GM23338 (cell line): ENCODE measurements around the gene KRTAP5-3. TPM values are rescaled to one million over a fixed set of nuclear protein-coding genes. Genes with fewer than 3 reads are reported as not detected.

Experiments
- ATAC-seq: fragments of 200-7000 bp; cut with Tn5 transposase; 3 replicates; pipeline ENCODE4 v1.9.1; 2020
- DNase-seq: peaks from one replicate; pipeline ENCODE4 v3.0.0-alpha.2; 2015; ENCODE audit warnings: low spot score
- H2AFZ ChIP-seq: fragments of 200-600 bp; sonication (generic); 2 replicates; pipeline ENCODE4 v1.8.0; 2016; ENCODE audit warnings: antibody characterized with exemption, mild to moderate bottlenecking, moderate library complexity
- H3F3A ChIP-seq: fragments of 200-600 bp; sonication (generic); replicated peaks from 2 replicates; pipeline ENCODE4 v1.8.0; 2017; ENCODE audit warnings: antibody characterized with exemption, mixed run types, low read depth
- H3K27ac ChIP-seq: fragments of 200-600 bp; sonication (generic); 2 replicates; pipeline ENCODE4 v1.6.1; 2016; ENCODE audit warnings: low read depth
- H3K27me3 ChIP-seq: fragments of 200-600 bp; sonication (generic); 2 replicates; pipeline ENCODE4 v1.8.0; 2016; ENCODE audit warnings: mild to moderate bottlenecking, mixed run types, moderate library complexity; ENCODE audit not compliant: insufficient read depth
- H3K36me3 ChIP-seq: fragments of 200-600 bp; sonication (generic); 2 replicates; pipeline ENCODE4 v1.8.0; 2016; ENCODE audit warnings: mild to moderate bottlenecking; ENCODE audit not compliant: insufficient read depth
- H3K4me1 ChIP-seq: fragments of 200-600 bp; sonication (generic); 2 replicates; pipeline ENCODE4 v1.8.0; 2016; ENCODE audit warnings: mild to moderate bottlenecking, moderate library complexity; ENCODE audit not compliant: insufficient read depth
- H3K4me2 ChIP-seq: fragments of 200-600 bp; sonication (generic); 2 replicates; pipeline ENCODE4 v1.7.1; 2017; ENCODE audit warnings: mixed run types
- H3K4me3 ChIP-seq: fragments of 200-600 bp; sonication (generic); 2 replicates; pipeline ENCODE4 v1.6.1; 2016; ENCODE audit warnings: mixed run types
- H3K79me2 ChIP-seq: fragments of 200-600 bp; sonication (generic); replicated peaks from 2 replicates; pipeline ENCODE4 v1.8.0; 2017; ENCODE audit warnings: mild to moderate bottlenecking; ENCODE audit not compliant: insufficient read depth
- H3K9me2 ChIP-seq: fragments of 200-600 bp; sonication (generic); 2 replicates; pipeline ENCODE4 v1.8.0; 2017; ENCODE audit not compliant: insufficient read depth
- H4K20me1 ChIP-seq: fragments of 200-600 bp; sonication (generic); replicated peaks from 2 replicates; pipeline ENCODE4 v1.8.0; 2017; ENCODE audit warnings: mild to moderate bottlenecking; ENCODE audit not compliant: insufficient read depth
- H3K27ac Mint-ChIP-seq: 2 replicates; pipeline ENCODE4 v1.8.0; 2020; ENCODE audit warnings: inconsistent platforms, mild to moderate bottlenecking, moderate library complexity, mixed read lengths
- H3K27me3 Mint-ChIP-seq: 3 replicates; pipeline ENCODE4 v1.8.0; 2022; ENCODE audit warnings: low read depth, mild to moderate bottlenecking, moderate library complexity, mixed read lengths, inconsistent platforms; ENCODE audit not compliant: insufficient read depth, poor library complexity
- H3K36me3 Mint-ChIP-seq: 3 replicates; pipeline ENCODE4 v1.8.0; 2021; ENCODE audit warnings: low read depth, mild to moderate bottlenecking, inconsistent platforms, moderate library complexity, mixed read lengths
- H3K4me1 Mint-ChIP-seq: 3 replicates; pipeline ENCODE4 v1.8.0; 2020; ENCODE audit warnings: mild to moderate bottlenecking, inconsistent platforms, mixed read lengths
- H3K4me3 Mint-ChIP-seq: 3 replicates; pipeline ENCODE4 v1.8.0; 2021; ENCODE audit warnings: moderate library complexity, mild to moderate bottlenecking, inconsistent platforms, mixed read lengths
- H3K9me3 Mint-ChIP-seq: 3 replicates; pipeline ENCODE4 v1.8.0; 2020; ENCODE audit warnings: moderate library complexity, mild to moderate bottlenecking, inconsistent platforms, mixed read lengths
- CREB1 ChIP-seq: fragments of 250-450 bp; sonication (Bioruptor Pico); IDR thresholded peaks from 2 replicates; pipeline ENCODE4 v1.5.0; 2020; ENCODE audit warnings: low read depth, mild to moderate bottlenecking, moderate library complexity
- ETS1 ChIP-seq: IDR thresholded peaks from 2 replicates; pipeline ENCODE4 v1.6.1; 2016; ENCODE audit warnings: antibody characterized with exemption
- EZH2 ChIP-seq: fragments of 200-600 bp; sonication (generic); IDR thresholded peaks from one replicate; pipeline ENCODE4 v1.8.0; 2017; ENCODE audit warnings: antibody characterized with exemption, mild to moderate bottlenecking, low read depth; ENCODE audit not compliant: unreplicated experiment
- EZH2phosphoT487 ChIP-seq: fragments of 200-600 bp; sonication (generic); IDR thresholded peaks from one replicate; pipeline ENCODE4 v1.8.1; 2018; ENCODE audit warnings: antibody characterized with exemption; ENCODE audit not compliant: unreplicated experiment
- JUNB ChIP-seq: IDR thresholded peaks from one replicate; pipeline ENCODE4 v1.6.1; 2016; ENCODE audit warnings: antibody characterized with exemption; ENCODE audit not compliant: unreplicated experiment
- NANOG ChIP-seq: IDR thresholded peaks from 2 replicates; pipeline ENCODE4 v1.6.1; 2016; ENCODE audit warnings: antibody characterized with exemption, borderline replicate concordance
- POLR2AphosphoS5 ChIP-seq: IDR thresholded peaks from 2 replicates; pipeline ENCODE4 v1.6.1; 2016; ENCODE audit warnings: antibody characterized with exemption, low read depth
- STAT1 ChIP-seq: IDR thresholded peaks from one replicate; pipeline ENCODE4 v1.6.1; 2016; ENCODE audit warnings: antibody characterized with exemption; ENCODE audit not compliant: unreplicated experiment
- ZNF114 ChIP-seq: fragments of 250-450 bp; sonication (Bioruptor Pico); IDR thresholded peaks from 2 replicates; pipeline ENCODE4 v1.5.0; 2020; ENCODE audit warnings: mild to moderate bottlenecking, moderate library complexity
- ZNF331 ChIP-seq: fragments of 250-450 bp; sonication (Bioruptor Pico); IDR thresholded peaks from 2 replicates; pipeline ENCODE4 v1.5.0; 2020; ENCODE audit warnings: low read depth, mild to moderate bottlenecking, moderate library complexity
- ZNF462 ChIP-seq: fragments of 250-450 bp; sonication (Bioruptor Pico); IDR thresholded peaks from 2 replicates; pipeline ENCODE4 v1.5.0; 2020; ENCODE audit warnings: mild to moderate bottlenecking, moderate library complexity
- polyA plus RNA-seq: library from polyadenylated mRNA; unstranded; fragments of >200 nt; fragmentation: Nextera tagmentation; extraction: Ambion mirVana; gene quantifications from 2 replicates; pipeline ENCODE4 v1.2.1, GENCODE V29; 2016
- total RNA-seq: library from RNA; depleted of rRNA; stranded (reverse); fragments of >200 nt; shearing (Covaris generic); gene quantifications from 2 replicates; pipeline ENCODE4 v1.2.3, GENCODE V29; 2014
- TF ChIP-seq, protein P1 (sequence below), 2 experiments: fragments of 200-600 bp in 1 of 2; sonication (generic) in 1 of 2; conservative IDR thresholded peaks; 2 replicates each; pipeline versions ENCODE4 v1.5.1 to v1.6.1; 2016 to 2017; ENCODE audit warnings: antibody characterized with exemption in 2 of 2, low read depth in 2 of 2, mild to moderate bottlenecking in 2 of 2, moderate library complexity in 1 of 2
- TF ChIP-seq, protein P2 (sequence below): IDR thresholded peaks from one replicate; pipeline ENCODE4 v1.6.1; 2018; ENCODE audit warnings: antibody characterized with exemption; ENCODE audit not compliant: unreplicated experiment

Gene KRTAP5-3
- total and polyA plus RNA-seq, 2 experiments from 2014 or later, result not detected

- peaks cover 35% of the 10 kb centered on the region for H3K4me1 ChIP-seq
- H3K36me3 ChIP-seq, result no peaks in the 10 kb centered on the region
- TF ChIP-seq CREB1 (CRISPR knock-in tag) (no peak), NANOG (no peak), JUNB (no peak), EZH2 (no peak), STAT1 (no peak), ZNF114 (no peak), POLR2AphosphoS5 (no peak), ZNF462 (no peak), EZH2phosphoT487 (no peak), ETS1 (no peak), ZNF331 (no peak)
- TF ChIP-seq, protein P1, sequence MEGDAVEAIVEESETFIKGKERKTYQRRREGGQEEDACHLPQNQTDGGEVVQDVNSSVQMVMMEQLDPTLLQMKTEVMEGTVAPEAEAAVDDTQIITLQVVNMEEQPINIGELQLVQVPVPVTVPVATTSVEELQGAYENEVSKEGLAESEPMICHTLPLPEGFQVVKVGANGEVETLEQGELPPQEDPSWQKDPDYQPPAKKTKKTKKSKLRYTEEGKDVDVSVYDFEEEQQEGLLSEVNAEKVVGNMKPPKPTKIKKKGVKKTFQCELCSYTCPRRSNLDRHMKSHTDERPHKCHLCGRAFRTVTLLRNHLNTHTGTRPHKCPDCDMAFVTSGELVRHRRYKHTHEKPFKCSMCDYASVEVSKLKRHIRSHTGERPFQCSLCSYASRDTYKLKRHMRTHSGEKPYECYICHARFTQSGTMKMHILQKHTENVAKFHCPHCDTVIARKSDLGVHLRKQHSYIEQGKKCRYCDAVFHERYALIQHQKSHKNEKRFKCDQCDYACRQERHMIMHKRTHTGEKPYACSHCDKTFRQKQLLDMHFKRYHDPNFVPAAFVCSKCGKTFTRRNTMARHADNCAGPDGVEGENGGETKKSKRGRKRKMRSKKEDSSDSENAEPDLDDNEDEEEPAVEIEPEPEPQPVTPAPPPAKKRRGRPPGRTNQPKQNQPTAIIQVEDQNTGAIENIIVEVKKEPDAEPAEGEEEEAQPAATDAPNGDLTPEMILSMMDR (conservative IDR thresholded peaks at IDR 0.05; ENCODE audit: low read depth in 2 of 2), result no peak
- TF ChIP-seq, protein P2, sequence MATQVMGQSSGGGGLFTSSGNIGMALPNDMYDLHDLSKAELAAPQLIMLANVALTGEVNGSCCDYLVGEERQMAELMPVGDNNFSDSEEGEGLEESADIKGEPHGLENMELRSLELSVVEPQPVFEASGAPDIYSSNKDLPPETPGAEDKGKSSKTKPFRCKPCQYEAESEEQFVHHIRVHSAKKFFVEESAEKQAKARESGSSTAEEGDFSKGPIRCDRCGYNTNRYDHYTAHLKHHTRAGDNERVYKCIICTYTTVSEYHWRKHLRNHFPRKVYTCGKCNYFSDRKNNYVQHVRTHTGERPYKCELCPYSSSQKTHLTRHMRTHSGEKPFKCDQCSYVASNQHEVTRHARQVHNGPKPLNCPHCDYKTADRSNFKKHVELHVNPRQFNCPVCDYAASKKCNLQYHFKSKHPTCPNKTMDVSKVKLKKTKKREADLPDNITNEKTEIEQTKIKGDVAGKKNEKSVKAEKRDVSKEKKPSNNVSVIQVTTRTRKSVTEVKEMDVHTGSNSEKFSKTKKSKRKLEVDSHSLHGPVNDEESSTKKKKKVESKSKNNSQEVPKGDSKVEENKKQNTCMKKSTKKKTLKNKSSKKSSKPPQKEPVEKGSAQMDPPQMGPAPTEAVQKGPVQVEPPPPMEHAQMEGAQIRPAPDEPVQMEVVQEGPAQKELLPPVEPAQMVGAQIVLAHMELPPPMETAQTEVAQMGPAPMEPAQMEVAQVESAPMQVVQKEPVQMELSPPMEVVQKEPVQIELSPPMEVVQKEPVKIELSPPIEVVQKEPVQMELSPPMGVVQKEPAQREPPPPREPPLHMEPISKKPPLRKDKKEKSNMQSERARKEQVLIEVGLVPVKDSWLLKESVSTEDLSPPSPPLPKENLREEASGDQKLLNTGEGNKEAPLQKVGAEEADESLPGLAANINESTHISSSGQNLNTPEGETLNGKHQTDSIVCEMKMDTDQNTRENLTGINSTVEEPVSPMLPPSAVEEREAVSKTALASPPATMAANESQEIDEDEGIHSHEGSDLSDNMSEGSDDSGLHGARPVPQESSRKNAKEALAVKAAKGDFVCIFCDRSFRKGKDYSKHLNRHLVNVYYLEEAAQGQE, result no peak
- Mint-ChIP-seq H3K4me1 (peaks cover 21% of the 10 kb centered on the region), H3K4me3 (no peak overlapping the region; the same call in 2 of the 3 replicates), H3K27me3 (peaks cover 38% of the 10 kb centered on the region), H3K9me3 (no peaks in the 10 kb centered on the region), H3K36me3 (no peaks in the 10 kb centered on the region), H3K27ac (no peak overlapping the region)
- no peak overlapping the region for H3K4me2 ChIP-seq
- DNase-seq, result no peak
- H3K4me3 ChIP-seq, result no peak overlapping the region
- H3K27me3 ChIP-seq, result peaks cover 47% of the 10 kb centered on the region
- ATAC-seq, result no peak
- no peaks in the 10 kb centered on the region for H3K9me2 ChIP-seq
- no peaks in the 10 kb centered on the region for H3K79me2 ChIP-seq
- H2AFZ ChIP-seq, result no peak overlapping the region
- peaks cover 5% of the 10 kb centered on the region; the same call in 1 of the 2 replicates for H3F3A ChIP-seq
- no peaks in the 10 kb centered on the region for H4K20me1 ChIP-seq
- no peak overlapping the region for H3K27ac ChIP-seq
Measured at GRCh38 chr11:1569251-1569780, 38.9 kb downstream of the KRTAP5-3 start.
